ENCODE data around the gene B4GALT4. TPM values are rescaled to one million over a fixed set of nuclear protein-coding genes. Genes with fewer than 3 reads are reported as not detected.

B4GALT4 gene
- total RNA-seq, 1 experiment from 2014 or later, result 37.6 TPM

DNA sequence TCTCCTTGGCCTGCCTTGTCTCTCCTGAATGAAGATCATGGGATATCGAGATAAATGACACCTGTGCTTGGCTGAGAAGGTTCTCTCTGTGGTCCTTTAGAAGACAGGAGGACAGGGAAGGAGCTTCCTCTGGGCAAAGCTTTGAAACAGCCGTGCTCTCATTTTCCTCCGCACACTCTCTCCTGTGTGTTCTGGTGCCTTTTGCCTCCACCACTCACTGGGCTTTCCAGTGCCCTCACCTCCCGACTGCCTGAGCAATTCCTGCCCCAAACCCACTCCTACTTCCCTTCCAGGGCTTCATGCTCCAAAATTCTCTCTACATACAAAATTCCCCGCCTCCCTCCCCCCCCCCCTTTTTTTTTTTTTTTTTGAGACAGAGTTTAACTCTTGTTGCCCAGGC is 35.0 kb downstream of the B4GALT4 start:
- Histone ChIP-seq H3F3A (ENCODE audit: low read length, unreplicated experiment) (no peaks in the 10 kb centered on the region), H3K27ac (ENCODE audit: low read length) (no peak overlapping the region), H3K79me2 (ENCODE audit: low read length) (no peaks in the 10 kb centered on the region), H3K36me3 (ENCODE audit: low read depth, low read length) (no peaks in the 10 kb centered on the region), H3K9me3 (ENCODE audit: low read length) (no peaks in the 10 kb centered on the region), H3K27me3 (ENCODE audit: low read length) (no peaks in the 10 kb centered on the region), H3K4me1 (ENCODE audit: insufficient read depth, low read length) (no peaks in the 10 kb centered on the region), H3K4me3 (ENCODE audit: low read length) (no peak overlapping the region), H3K9ac (ENCODE audit: low read length) (no peak overlapping the region), H2AFZ (ENCODE audit: low read length) (no peak overlapping the region), H3K9me2 (replicated peaks; ENCODE audit: low read length) (no peaks in the 10 kb centered on the region), H3K4me2 (ENCODE audit: low read length) (no peak overlapping the region), H4K20me1 (ENCODE audit: low read length) (no peaks in the 10 kb centered on the region)
- ATAC-seq (no peak), DNase-seq (no peak)
- intact Hi-C loops (cut with micrococcal nuclease), result loop anchor here (1.0 kb wide), 2 partner anchors 20 to 60 kb away; no protein-coding TSS in a partner anchor
- TF ChIP-seq EZH2phosphoT487 (IDR thresholded peaks at IDR 0.05; ENCODE audit: borderline replicate concordance, low read length) (no peak), CTCF (conservative IDR thresholded peaks at IDR 0.05; ENCODE audit: low read depth, low read length) (no peak), EZH2 (IDR thresholded peaks at IDR 0.05; ENCODE audit: low read length, unreplicated experiment) (no peak)
- ChIA-PET CTCF (no interaction called here), POLR2A (ENCODE audit: unreplicated experiment) (no interaction called here)
- BruUV-seq (replicated peaks), result no TSS peak

GRCh38 chr3:119205209-119205608 is 35.5 kb downstream of the B4GALT4 start:
- DNase-seq (no peak), ATAC-seq (no peak)
- no TSS peak for BruUV-seq (replicated peaks)
- Histone ChIP-seq H3K27me3 (ENCODE audit: low read length) (no peaks in the 10 kb centered on the region), H3K4me2 (ENCODE audit: low read length) (no peak overlapping the region), H3K4me1 (ENCODE audit: insufficient read depth, low read length) (no peaks in the 10 kb centered on the region), H3K4me3 (ENCODE audit: low read length) (no peak overlapping the region), H4K20me1 (ENCODE audit: low read length) (no peaks in the 10 kb centered on the region), H3K9ac (ENCODE audit: low read length) (no peak overlapping the region), H3K9me3 (ENCODE audit: low read length) (no peaks in the 10 kb centered on the region), H3K27ac (ENCODE audit: low read length) (no peak overlapping the region), H3K36me3 (ENCODE audit: low read depth, low read length) (no peaks in the 10 kb centered on the region), H2AFZ (ENCODE audit: low read length) (no peak overlapping the region), H3K9me2 (replicated peaks; ENCODE audit: low read length) (no peaks in the 10 kb centered on the region), H3K79me2 (ENCODE audit: low read length) (no peaks in the 10 kb centered on the region), H3F3A (ENCODE audit: low read length, unreplicated experiment) (no peaks in the 10 kb centered on the region)
- CTCF ChIA-PET, result no interaction called here
- no peak for TF ChIP-seq EZH2 (IDR thresholded peaks at IDR 0.05; ENCODE audit: low read length, unreplicated experiment)
- no peak for TF ChIP-seq CTCF (conservative IDR thresholded peaks at IDR 0.05; ENCODE audit: low read depth, low read length)
- TF ChIP-seq EZH2phosphoT487 (IDR thresholded peaks at IDR 0.05; ENCODE audit: borderline replicate concordance, low read length), result no peak
- intact Hi-C loops (cut with micrococcal nuclease), result no loop called here
- POLR2A ChIA-PET (ENCODE audit: unreplicated experiment), result no interaction called here

DNA sequence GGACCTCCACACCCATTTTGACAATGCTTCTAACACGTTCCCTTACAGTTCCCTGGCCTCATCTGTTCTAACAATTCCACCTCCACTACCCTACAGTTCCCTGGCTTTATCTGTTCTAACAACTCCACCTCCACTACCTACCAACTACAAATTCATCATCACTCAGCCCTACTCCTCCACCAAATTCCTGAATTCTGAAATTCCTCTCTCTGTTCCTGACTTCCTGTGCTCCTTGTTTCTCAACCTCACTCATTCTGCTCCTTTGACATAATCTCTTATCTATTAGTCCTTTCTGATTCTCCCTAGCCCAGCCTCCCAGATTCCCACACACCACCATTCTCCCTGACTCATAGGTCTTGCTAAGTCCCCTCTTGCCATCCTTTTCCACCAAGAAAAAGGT is 44.8 kb downstream of the B4GALT4 start:
- Histone ChIP-seq H3K79me2 (ENCODE audit: low read length) (no peaks in the 10 kb centered on the region), H3F3A (ENCODE audit: low read length, unreplicated experiment) (no peaks in the 10 kb centered on the region), H3K36me3 (ENCODE audit: low read depth, low read length) (no peaks in the 10 kb centered on the region), H3K4me1 (ENCODE audit: insufficient read depth, low read length) (peaks cover 25% of the 10 kb centered on the region), H4K20me1 (ENCODE audit: low read length) (no peaks in the 10 kb centered on the region), H3K4me3 (ENCODE audit: low read length) (no peak overlapping the region), H3K4me2 (ENCODE audit: low read length) (no peak overlapping the region), H3K9ac (ENCODE audit: low read length) (no peak overlapping the region), H3K27me3 (ENCODE audit: low read length) (no peaks in the 10 kb centered on the region), H2AFZ (ENCODE audit: low read length) (no peak overlapping the region), H3K9me2 (replicated peaks; ENCODE audit: low read length) (no peaks in the 10 kb centered on the region), H3K9me3 (ENCODE audit: low read length) (no peaks in the 10 kb centered on the region), H3K27ac (ENCODE audit: low read length) (no peak overlapping the region)
- DNase-seq, result peak; percentile 22
- intact Hi-C loops (cut with micrococcal nuclease), result no loop called here
- BruUV-seq (replicated peaks), result no TSS peak
- no peak for ATAC-seq
- CTCF ChIA-PET, result no interaction called here
- TF ChIP-seq EZH2 (IDR thresholded peaks at IDR 0.05; ENCODE audit: low read length, unreplicated experiment) (no peak), CTCF (conservative IDR thresholded peaks at IDR 0.05; ENCODE audit: low read depth, low read length) (no peak), EZH2phosphoT487 (IDR thresholded peaks at IDR 0.05; ENCODE audit: borderline replicate concordance, low read length) (no peak)
- POLR2A ChIA-PET (ENCODE audit: unreplicated experiment), result no interaction called here
